Effector memory CD4-positive, alpha-beta T cell (primary cell): ENCODE data around the gene NFKBIL1.

Experiments used
- DNase-seq, 3 donors: peaks; one replicate each; pipeline ENCODE4 v3.0.0-alpha.2; 2020
- H3K27ac ChIP-seq: 2 replicates; pipeline ENCODE4 v1.7.0; 2013; ENCODE audit warnings: mild to moderate bottlenecking, low read length, moderate library complexity; ENCODE audit not compliant: insufficient read depth, poor library complexity, severe bottlenecking
- H3K27me3 ChIP-seq: replicated peaks from 2 replicates; pipeline ENCODE4 v1.7.0; 2013; ENCODE audit warnings: mild to moderate bottlenecking, low read length; ENCODE audit not compliant: insufficient read depth, control insufficient read depth, poor library complexity, severe bottlenecking
- H3K36me3 ChIP-seq: 2 replicates; pipeline ENCODE4 v1.7.0; 2013; ENCODE audit warnings: mild to moderate bottlenecking, low read length, moderate library complexity; ENCODE audit not compliant: control insufficient read depth, insufficient read depth
- H3K4me1 ChIP-seq: 2 replicates; pipeline ENCODE4 v1.7.0; 2013; ENCODE audit warnings: low read length, mild to moderate bottlenecking; ENCODE audit not compliant: control insufficient read depth, insufficient read depth, poor library complexity, severe bottlenecking
- H3K4me3 ChIP-seq: 2 replicates; pipeline ENCODE4 v1.7.0; 2013; ENCODE audit warnings: low read length, low read depth, mild to moderate bottlenecking; ENCODE audit not compliant: insufficient read depth, poor library complexity, severe bottlenecking
- H3K9me3 ChIP-seq: 2 replicates; pipeline ENCODE4 v1.7.0; 2013; ENCODE audit warnings: mild to moderate bottlenecking, low read length, moderate library complexity; ENCODE audit not compliant: control insufficient read depth

The NFKBIL1 gene

GRCh38 chr6:31580438-31580740 is 33.0 kb downstream of the NFKBIL1 start:
- no peaks in the 10 kb centered on the region for H3K27me3 ChIP-seq
- H3K36me3 ChIP-seq = peaks cover 9% of the 10 kb centered on the region
- no peaks in the 10 kb centered on the region for H3K9me3 ChIP-seq
- H3K27ac ChIP-seq = peak overlapping the region; percentile 95
- DNase-seq = no peak
- peaks cover 64% of the 10 kb centered on the region for H3K4me1 ChIP-seq
- H3K4me3 ChIP-seq = peak overlapping the region; percentile 91

- peak overlapping the region; percentile 91 for H3K4me3 ChIP-seq
- H3K27ac ChIP-seq = peak overlapping the region; percentile 95
- H3K9me3 ChIP-seq = no peaks in the 10 kb centered on the region
- peaks cover 70% of the 10 kb centered on the region for H3K4me1 ChIP-seq
- no peaks in the 10 kb centered on the region for H3K27me3 ChIP-seq
- DNase-seq = peak; percentile 74 to 83 (median 75)
- H3K36me3 ChIP-seq = peaks cover 9% of the 10 kb centered on the region
Measured at GRCh38 chr6:31580807-31581433, 33.5 kb downstream of the NFKBIL1 start.

- peak overlapping the region; percentile 95 for H3K27ac ChIP-seq
- H3K9me3 ChIP-seq = no peaks in the 10 kb centered on the region
- no peak for DNase-seq
- peaks cover 76% of the 10 kb centered on the region for H3K4me1 ChIP-seq
- H3K27me3 ChIP-seq = no peaks in the 10 kb centered on the region
- H3K4me3 ChIP-seq = peak overlapping the region; percentile 91
- peaks cover 9% of the 10 kb centered on the region for H3K36me3 ChIP-seq
Measured at GRCh38 chr6:31581434-31582229, 34.2 kb downstream of the NFKBIL1 start.

GRCh38 chr6:31582230-31582643 is 34.8 kb downstream of the NFKBIL1 start, which contains the start of gene LTB:
LTB (minus strand) TSS chr6:31582424; CDS start chr6:31582417, 7 bp downstream.
- Histone ChIP-seq H3K9me3 (no peaks in the 10 kb centered on the region), H3K27me3 (no peaks in the 10 kb centered on the region), H3K4me3 (peak within 1 kb of the TSS; percentile 91), H3K4me1 (peaks cover 76% of the 10 kb centered on the region), H3K27ac (peak within 1 kb of the TSS; percentile 95), H3K36me3 (peaks cover 9% of the 10 kb centered on the region)
- DNase-seq = peak; percentile 64 to 69 (median 66)

- Histone ChIP-seq H3K27ac (peak overlapping the region; percentile 95), H3K4me3 (peak overlapping the region; percentile 12), H3K4me1 (peaks cover 65% of the 10 kb centered on the region)
Measured at GRCh38 chr6:31585491-31585890, 38.1 kb downstream of the NFKBIL1 start.

GRCh38 chr6:31586008-31586407 is 38.6 kb downstream of the NFKBIL1 start, which contains the start of gene LST1:
LST1 (plus strand) TSS chr6:31586277; CDS start chr6:31587300, 1,023 bp downstream.
- no peaks in the 10 kb centered on the region for H3K9me3 ChIP-seq
- H3K27ac ChIP-seq = peak within 1 kb of the TSS; percentile 95
- no peaks in the 10 kb centered on the region for H3K27me3 ChIP-seq
- peak within 1 kb of the TSS; percentile 27 for H3K4me3 ChIP-seq
- peaks cover 65% of the 10 kb centered on the region for H3K4me1 ChIP-seq
- no peaks in the 10 kb centered on the region for H3K36me3 ChIP-seq
- DNase-seq = no peak

More at GRCh38 chr6:31585491-31585890, 38.1 kb downstream of the NFKBIL1 start:
- H3K36me3 ChIP-seq = peaks cover 3% of the 10 kb centered on the region
- peak in 1 of 3 donors; percentile 28 for DNase-seq
- no peaks in the 10 kb centered on the region for H3K9me3 ChIP-seq
- no peaks in the 10 kb centered on the region for H3K27me3 ChIP-seq

- peak overlapping the region; percentile 95 for H3K27ac ChIP-seq
- H3K27me3 ChIP-seq = no peaks in the 10 kb centered on the region
- peak overlapping the region; percentile 27 for H3K4me3 ChIP-seq
- DNase-seq = no peak
- H3K9me3 ChIP-seq = no peaks in the 10 kb centered on the region
- H3K4me1 ChIP-seq = peaks cover 65% of the 10 kb centered on the region
- no peaks in the 10 kb centered on the region for H3K36me3 ChIP-seq
Measured at GRCh38 chr6:31586599-31587281, 39.3 kb downstream of the NFKBIL1 start.

- peaks cover 68% of the 10 kb centered on the region for H3K4me1 ChIP-seq
Measured at GRCh38 chr6:31587791-31588777, 40.7 kb downstream of the NFKBIL1 start.

More at GRCh38 chr6:31587791-31588777, 40.7 kb downstream of the NFKBIL1 start:
- H3K4me3 ChIP-seq = peak overlapping the region; percentile 3
- DNase-seq = no peak
- no peaks in the 10 kb centered on the region for H3K36me3 ChIP-seq
- no peaks in the 10 kb centered on the region for H3K9me3 ChIP-seq
- H3K27me3 ChIP-seq = no peaks in the 10 kb centered on the region
- H3K27ac ChIP-seq = peak overlapping the region; percentile 95
